ENCODE data around the gene TIMM10. TPM values are rescaled to one million over a fixed set of nuclear protein-coding genes. Genes with fewer than 3 reads are reported as not detected.

The TIMM10 gene
- total RNA-seq, 4 donors from 2014 or later, result 20.2 to 51.6 (median 40.1) TPM

GRCh38 chr11:57567515-57568329 lies 37.2 kb upstream of the TIMM10 start, which contains the start of gene UBE2L6:
Gene UBE2L6, minus strand, starts transcription at chr11:57567672. Its CDS starts 61 bp downstream, at chr11:57567611.
- peak; percentile 40 to 75 for DNase-seq (ENCODE audit: low spot score in 2 of 2)
- Histone ChIP-seq H3K27me3 (no peaks in the 10 kb centered on the region), H3K36me3 (peaks cover 0 to 8% (median 0%) of the 10 kb centered on the region in 3 donors), H3K4me1 (peaks cover 0 to 48% (median 13%) of the 10 kb centered on the region in 4 donors), H3K4me3 (peak within 1 kb of the TSS; percentile 80 to 95 (median 85)), H3K27ac (peak within 1 kb of the TSS; percentile 74 to 93 (median 88)), H3K9me3 (no peaks in the 10 kb centered on the region)
- 0 to 1% methylated on average over 24 to 34 of the region's 92 CpGs for WGBS, 2 donors
- TF ChIP-seq POLR2A (IDR thresholded peaks at IDR 0.05), result no peak
- peak in 1 of 2 donors; percentile 75 for TF ChIP-seq EP300 (IDR thresholded peaks at IDR 0.05)
- peak in 3 of 5 experiments; percentile 88 to 96 (median 89) for TF ChIP-seq CTCF (IDR thresholded peaks at IDR 0.05)

DNA sequence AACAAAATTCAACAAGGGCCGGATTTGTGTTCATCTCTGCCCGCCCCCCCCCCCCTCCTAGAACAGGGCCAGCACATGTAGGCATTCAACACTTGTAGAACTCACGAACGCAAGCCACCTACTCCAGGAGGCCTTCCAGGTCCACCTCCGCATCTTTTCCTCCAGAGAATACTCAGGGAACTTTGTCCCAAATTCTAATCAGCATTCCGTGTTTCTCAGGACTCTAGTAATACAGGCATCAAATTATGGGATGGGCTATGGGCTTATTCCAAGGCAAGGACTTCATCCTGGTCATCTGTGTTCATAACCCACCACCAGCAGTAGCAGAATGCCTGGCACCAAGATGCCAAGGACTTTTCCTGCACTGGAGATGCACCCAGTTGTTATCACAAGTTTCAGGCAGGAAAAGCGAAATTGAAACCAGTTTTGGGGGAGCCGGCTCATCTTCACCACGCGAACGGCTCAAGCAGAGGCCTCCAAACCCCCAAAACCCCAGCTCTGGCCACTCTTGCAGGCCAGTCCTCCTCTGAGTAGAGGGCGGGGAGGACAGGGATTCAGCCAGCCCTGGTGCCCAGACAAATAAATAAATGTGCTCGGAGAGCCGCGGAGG lies 36.5 kb upstream of the TIMM10 start:
- H3K36me3 ChIP-seq, result peaks cover 0 to 8% (median 0%) of the 10 kb centered on the region in 3 donors
- WGBS, 2 donors, result 5% methylated on average over 14 of the region's 15 CpGs
- TF ChIP-seq POLR2A (IDR thresholded peaks at IDR 0.05) (no peak), EP300 (IDR thresholded peaks at IDR 0.05) (no peak), CTCF (IDR thresholded peaks at IDR 0.05) (no peak)
- H3K27ac ChIP-seq, result peak overlapping the region; percentile 74 to 93 (median 88)
- peaks cover 0 to 53% (median 13%) of the 10 kb centered on the region in 4 donors for H3K4me1 ChIP-seq
- peak overlapping the region; percentile 80 to 95 (median 85) for H3K4me3 ChIP-seq
- peak in 1 of 2 donors; percentile 9 for DNase-seq (ENCODE audit: low spot score in 2 of 2)
- H3K27me3 ChIP-seq, result no peaks in the 10 kb centered on the region
- no peaks in the 10 kb centered on the region for H3K9me3 ChIP-seq

DNA sequence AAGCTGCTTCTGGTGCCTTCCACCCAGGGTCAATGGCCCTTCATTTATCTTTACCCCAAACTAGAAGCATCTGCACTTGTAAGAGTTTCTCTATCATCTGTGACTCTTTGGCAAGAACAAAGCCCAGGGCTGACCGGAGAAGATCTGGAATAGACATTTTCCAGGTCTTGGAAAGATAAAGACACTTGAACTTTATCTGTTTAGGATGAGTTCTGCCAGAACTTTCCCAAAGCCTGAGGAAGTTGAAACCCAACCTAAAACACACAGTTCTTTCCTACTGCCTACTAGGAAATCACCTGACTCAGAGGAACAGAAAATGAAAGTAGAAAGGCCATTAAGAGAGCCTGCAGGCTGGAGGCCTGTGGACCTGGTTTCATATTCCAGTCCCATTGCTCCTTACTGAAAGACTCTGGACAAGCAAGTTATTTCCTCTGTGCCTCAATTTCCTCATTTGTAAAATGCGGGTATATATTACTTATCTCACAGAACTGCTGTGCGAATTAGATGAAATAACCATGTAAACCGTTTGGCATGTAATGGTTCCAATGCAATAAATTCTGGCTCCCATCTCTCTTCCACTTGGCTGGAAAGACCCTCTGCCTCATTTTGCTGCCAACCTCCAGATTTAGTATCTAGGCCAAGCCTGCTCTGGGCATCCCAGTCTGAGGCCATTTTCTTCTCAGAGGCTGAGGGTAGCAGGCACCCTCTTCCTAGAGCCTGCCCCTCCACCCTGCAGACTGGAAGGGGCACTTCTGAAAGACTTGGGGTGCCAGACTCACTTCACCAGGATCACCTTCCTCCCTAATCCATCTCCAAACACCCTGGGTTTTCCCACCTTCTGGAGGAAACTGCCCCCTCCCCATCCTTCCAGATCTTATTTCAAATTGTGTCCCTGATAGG lies 35.7 kb upstream of the TIMM10 start:
- Histone ChIP-seq H3K4me1 (peaks cover 0 to 60% (median 13%) of the 10 kb centered on the region in 4 donors), H3K36me3 (peaks cover 0 to 8% (median 0%) of the 10 kb centered on the region in 3 donors), H3K27ac (peak overlapping the region; percentile 74 to 93 (median 88)), H3K4me3 (peak overlapping the region; percentile 80 to 95 (median 85)), H3K27me3 (no peaks in the 10 kb centered on the region), H3K9me3 (no peaks in the 10 kb centered on the region)
- WGBS, 2 donors, result 52 to 58% methylated on average over 4 of the region's 4 CpGs
- TF ChIP-seq CTCF (IDR thresholded peaks at IDR 0.05) (no peak), EP300 (IDR thresholded peaks at IDR 0.05) (peak; percentile 20 to 76), POLR2A (IDR thresholded peaks at IDR 0.05) (peak in 1 of 2 donors; percentile 25)
- DNase-seq (ENCODE audit: low spot score in 2 of 2), result peak in 1 of 2 donors; percentile 39

- Histone ChIP-seq H3K9me3 (no peaks in the 10 kb centered on the region), H3K27me3 (no peaks in the 10 kb centered on the region), H3K4me1 (peaks cover 0 to 42% (median 13%) of the 10 kb centered on the region in 4 donors), H3K27ac (no peak overlapping the region), H3K4me3 (no peak overlapping the region), H3K36me3 (peaks cover 0 to 31% (median 0%) of the 10 kb centered on the region in 3 donors)
- WGBS, 2 donors, result 61 to 63% methylated on average over 4 of the region's 4 CpGs
- TF ChIP-seq EP300 (IDR thresholded peaks at IDR 0.05), result no peak
- no peak for TF ChIP-seq POLR2A (IDR thresholded peaks at IDR 0.05)
- TF ChIP-seq CTCF (IDR thresholded peaks at IDR 0.05), result no peak
- DNase-seq (ENCODE audit: low spot score in 2 of 2), result no peak
Observed at GRCh38 chr11:57562596-57562995, 32.0 kb upstream of the TIMM10 start.

Data from tibial nerve (tissue), 4 donors.